Epidermal melanocyte (primary cell): ENCODE data around the gene STARD13.

Experiments
- DNase-seq: peaks from one replicate; pipeline ENCODE4 v3.0.0; 2011; ENCODE audit warnings: low spot score; ENCODE audit not compliant: insufficient read length

Gene STARD13

DNA sequence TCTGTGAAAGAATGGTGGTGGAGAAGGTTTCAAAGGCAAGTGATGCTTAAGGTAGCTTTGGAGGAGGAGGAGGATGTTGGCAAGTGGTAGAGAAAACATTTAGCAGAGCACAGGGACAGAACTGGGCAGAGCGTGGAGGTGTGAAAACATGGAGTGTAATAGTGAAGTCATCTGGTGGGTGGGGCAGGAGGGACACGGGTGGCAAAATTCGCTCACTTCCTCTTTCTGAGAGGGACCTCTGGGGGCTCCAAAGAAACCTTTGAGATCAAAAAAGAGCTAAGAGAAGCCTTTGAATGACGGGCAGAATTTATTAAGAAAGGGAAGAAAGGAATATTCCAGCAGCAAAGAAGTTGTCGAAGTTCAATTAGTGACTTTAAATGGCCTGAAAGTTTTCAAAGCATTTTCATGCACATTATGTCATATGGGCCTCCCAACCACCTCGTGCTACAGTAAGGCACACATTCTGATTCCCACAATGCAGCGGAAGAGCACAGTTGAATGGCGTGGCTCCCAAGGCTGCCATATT, 82.8 kb downstream of the STARD13 start:
- DNase-seq: no peak

- DNase-seq: no peak
Observed at GRCh38 chr13:33201659-33202058, 83.9 kb downstream of the STARD13 start.

DNA sequence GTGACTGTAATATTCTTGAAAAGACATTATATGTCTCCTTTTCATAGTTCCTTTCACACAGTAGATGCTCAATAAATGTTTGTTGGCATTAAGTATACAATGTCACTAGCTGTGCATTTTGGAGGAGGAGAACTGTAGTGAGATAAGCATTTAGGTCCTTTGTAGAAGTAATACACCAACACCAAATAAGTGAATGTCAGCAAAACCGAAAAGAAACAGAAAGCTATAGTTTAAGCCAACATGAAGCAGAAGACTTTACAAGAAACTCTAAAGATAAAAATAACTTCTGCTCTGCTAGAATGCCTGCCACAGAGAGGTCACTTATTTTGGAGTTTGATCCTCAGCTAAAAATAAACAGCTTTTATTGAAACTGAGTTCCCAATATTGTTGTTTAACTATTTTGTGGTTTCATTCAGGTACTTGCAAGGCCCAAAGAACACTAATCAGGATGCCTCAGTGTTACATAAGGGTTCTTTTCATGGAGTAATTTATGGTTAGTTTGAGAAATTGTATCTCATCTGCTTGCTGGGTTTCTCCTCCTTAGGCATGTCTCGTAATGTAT, 86.2 kb downstream of the STARD13 start:
- DNase-seq: no peak

GRCh38 chr13:33197541-33197971, 88.0 kb downstream of the STARD13 start:
- no peak for DNase-seq

DNA sequence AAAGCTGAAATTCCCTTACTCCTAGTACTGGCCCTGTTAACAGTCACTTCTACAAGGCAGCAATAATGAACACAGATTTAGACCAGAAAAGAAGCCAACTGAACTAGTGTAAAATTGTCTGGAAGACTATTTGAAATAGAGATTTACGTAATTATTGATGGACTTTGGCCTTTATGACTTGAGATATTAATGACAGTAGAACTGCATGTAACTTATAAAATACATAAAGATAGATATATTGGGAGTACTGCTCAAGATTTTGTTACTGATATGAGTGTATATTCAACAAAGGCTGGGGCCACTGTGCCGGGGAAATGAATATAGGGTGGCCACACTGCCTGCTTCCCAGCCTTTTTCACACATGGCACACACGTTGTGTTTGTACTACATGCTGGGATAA, 88.8 kb downstream of the STARD13 start:
- DNase-seq: no peak

GRCh38 chr13:33195693-33196464, 89.7 kb downstream of the STARD13 start:
- DNase-seq: no peak

DNA sequence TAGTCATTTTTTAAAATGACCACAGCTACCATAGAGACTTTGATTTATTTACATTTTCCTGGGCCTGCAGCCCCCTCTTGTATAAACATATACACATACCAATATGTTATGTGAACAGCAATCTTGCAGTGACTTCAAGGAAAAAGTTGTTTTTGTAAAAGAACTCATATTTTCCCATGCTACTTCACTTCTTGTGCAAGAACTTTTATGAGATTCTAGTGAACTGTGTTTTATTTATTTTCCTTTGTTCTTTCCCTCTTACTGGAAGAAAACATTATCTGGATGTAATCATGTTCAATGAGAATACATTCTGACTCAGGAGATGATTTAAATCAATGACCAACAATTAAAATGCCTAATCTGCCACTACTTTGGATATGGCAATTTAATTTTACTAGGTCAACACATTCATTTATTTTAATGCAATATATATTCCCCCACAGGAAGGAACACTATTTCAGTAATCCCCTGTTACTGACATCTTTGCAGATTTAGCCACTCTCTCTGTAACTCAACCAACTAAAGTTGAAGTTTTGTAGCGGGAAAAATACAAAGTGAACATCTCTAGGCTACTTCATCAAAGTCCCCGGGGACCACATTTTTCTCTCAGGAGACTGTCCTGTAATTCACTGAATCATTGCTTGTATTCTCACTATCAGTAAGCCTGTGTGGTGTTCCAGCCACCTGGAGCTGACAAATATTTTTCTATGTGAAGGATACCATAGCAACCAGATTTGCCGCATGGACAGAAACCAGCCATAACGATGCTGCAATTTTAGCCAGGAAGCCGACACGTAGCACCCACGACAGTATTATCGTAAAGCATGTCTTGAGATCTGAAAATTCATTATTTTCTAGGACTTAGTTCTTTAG, 90.5 kb downstream of the STARD13 start:
- DNase-seq: no peak

- DNase-seq: no peak
Observed at GRCh38 chr13:33193428-33193974, 92.1 kb downstream of the STARD13 start.

GRCh38 chr13:33191425-33192210, 93.9 kb downstream of the STARD13 start:
- no peak for DNase-seq

- DNase-seq: no peak
Observed at GRCh38 chr13:33189470-33189869, 96.1 kb downstream of the STARD13 start.

- no peak for DNase-seq
Observed at GRCh38 chr13:33188093-33188882, 97.3 kb downstream of the STARD13 start.

- DNase-seq: no peak
Observed at GRCh38 chr13:33186861-33187291, 98.7 kb downstream of the STARD13 start.

GRCh38 chr13:33185853-33186252, 99.7 kb downstream of the STARD13 start:
- no peak for DNase-seq

DNA sequence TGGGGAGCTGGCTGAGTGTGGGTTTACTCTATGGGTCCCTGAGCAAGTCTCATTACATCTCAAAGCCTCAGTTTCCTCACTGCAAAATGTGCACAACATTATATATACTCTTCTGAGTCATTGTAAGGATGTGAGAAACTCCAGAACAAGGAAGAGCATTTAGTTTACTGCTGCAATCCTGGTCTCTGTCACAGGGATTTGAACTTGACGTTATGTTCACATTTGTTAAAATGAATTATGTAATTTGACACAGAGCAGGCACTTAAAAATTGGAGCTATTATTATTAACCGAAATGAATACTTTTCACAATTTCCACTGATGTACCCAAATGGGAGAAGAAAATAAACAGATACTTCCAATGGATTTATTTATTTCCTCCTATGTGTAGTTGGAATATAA, 101.0 kb downstream of the STARD13 start:
- DNase-seq: no peak

- DNase-seq: no peak
Observed at GRCh38 chr13:33184112-33184490, 101.5 kb downstream of the STARD13 start.

- DNase-seq: no peak
Observed at GRCh38 chr13:33183431-33184111, 102.0 kb downstream of the STARD13 start.

- DNase-seq: no peak
Observed at GRCh38 chr13:33182729-33183128, 102.8 kb downstream of the STARD13 start.

- DNase-seq: no peak
Observed at GRCh38 chr13:33181264-33181663, 104.3 kb downstream of the STARD13 start.

GRCh38 chr13:33180122-33180804, 105.3 kb downstream of the STARD13 start:
- DNase-seq: no peak
